Epidermal melanocyte (primary cell): ENCODE data around the gene SSH2.
"Not testable (repeated sequence)": the region's sequence is repeated elsewhere in the genome, so short reads cannot be mapped to it uniquely, and the experiment has no call there.

ENCODE experiments used
- DNase-seq: peaks from one replicate; pipeline ENCODE4 v3.0.0; 2011; ENCODE audit warnings: low spot score; ENCODE audit not compliant: insufficient read length

SSH2 gene

DNA sequence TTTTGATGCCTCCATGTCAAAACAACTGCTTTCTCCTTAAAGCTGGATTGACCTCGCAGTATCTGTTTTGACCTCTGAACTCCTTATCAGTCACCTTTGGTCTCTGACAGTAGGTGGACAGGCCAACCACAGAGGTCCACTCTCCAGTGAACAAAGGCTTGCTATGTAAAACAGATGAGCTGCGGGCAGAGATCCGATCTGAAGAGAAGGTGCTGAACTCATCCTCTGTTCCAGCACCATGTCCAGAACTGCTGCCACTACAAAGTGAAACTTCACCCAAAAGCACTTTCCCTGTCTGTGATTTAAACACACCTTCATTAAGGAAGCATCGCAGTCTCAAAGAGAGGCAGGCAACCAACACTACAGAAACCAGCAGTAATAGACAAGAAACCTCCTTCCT is 190.0 kb downstream of the SSH2 start:
- DNase-seq, result no peak

- no peak for DNase-seq
Observed at GRCh38 chr17:29734640-29735039, 195.4 kb downstream of the SSH2 start.

- DNase-seq, result no peak
Observed at GRCh38 chr17:29733166-29733565, 196.9 kb downstream of the SSH2 start.

- DNase-seq, result no peak
Observed at GRCh38 chr17:29732613-29733012, 197.4 kb downstream of the SSH2 start.

GRCh38 chr17:29732209-29732608 is 197.8 kb downstream of the SSH2 start:
- DNase-seq, result no peak

DNA sequence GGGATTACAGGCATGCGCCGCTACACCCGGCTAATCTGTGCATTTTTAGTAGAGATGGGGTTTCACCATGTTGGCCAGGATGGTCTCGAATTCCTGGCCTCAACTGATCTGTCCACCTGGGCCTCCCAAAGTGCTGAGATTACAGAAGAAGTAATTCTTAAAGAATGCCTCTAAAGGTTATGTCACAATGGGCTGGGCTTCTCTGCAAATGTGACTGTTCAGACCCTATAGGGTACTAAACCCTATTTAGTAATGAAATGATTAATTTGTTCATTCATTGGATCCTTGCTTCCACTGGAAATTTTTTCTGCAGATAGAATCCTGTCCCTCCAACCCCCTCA is 198.5 kb downstream of the SSH2 start:
- no peak for DNase-seq

GRCh38 chr17:29728490-29728889 is 201.5 kb downstream of the SSH2 start:
- no peak for DNase-seq

DNA sequence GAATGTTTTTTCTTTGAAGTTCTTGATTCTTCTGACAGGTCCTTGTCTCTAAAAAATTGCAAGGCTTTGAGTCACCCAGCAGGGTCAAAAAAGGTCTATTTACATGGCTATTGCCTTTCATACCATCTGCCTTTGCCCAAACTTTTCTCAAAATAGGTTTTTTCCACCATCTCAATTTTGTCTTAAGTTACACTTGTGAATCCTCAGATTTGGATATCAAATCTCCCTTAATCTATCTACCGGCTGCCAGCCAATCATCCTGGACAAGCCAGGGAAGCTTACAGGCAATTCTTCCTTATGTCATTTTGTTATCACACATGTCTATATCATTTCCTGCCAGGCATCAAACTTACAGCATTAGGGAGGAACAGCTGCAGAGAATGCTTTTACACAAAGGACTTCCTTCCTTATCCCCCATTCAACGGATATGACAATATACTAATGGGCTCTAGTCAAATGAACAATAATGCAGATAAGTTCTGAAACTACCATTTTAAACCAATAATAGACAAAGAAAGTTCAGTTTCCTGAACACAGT is 203.2 kb downstream of the SSH2 start:
- DNase-seq, result no peak

DNA sequence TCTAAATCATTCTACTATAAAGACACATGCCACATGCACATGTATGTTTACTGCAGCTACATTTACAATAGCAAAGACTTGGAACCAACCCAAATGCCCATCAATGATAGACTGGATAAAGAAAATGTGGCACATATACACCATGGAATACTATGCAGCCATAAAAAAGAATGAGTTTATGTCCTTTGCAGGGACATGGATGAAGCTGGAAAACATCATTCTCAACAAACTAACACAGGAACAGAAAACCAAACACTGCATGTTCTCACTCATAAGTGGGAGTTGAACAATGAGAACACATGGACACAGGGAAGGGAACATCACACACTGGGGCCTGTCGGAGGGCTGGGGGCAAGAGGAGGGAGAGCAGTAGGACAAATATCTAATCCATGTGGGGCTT is 204.6 kb downstream of the SSH2 start:
- not testable (repeated sequence) for DNase-seq

DNA sequence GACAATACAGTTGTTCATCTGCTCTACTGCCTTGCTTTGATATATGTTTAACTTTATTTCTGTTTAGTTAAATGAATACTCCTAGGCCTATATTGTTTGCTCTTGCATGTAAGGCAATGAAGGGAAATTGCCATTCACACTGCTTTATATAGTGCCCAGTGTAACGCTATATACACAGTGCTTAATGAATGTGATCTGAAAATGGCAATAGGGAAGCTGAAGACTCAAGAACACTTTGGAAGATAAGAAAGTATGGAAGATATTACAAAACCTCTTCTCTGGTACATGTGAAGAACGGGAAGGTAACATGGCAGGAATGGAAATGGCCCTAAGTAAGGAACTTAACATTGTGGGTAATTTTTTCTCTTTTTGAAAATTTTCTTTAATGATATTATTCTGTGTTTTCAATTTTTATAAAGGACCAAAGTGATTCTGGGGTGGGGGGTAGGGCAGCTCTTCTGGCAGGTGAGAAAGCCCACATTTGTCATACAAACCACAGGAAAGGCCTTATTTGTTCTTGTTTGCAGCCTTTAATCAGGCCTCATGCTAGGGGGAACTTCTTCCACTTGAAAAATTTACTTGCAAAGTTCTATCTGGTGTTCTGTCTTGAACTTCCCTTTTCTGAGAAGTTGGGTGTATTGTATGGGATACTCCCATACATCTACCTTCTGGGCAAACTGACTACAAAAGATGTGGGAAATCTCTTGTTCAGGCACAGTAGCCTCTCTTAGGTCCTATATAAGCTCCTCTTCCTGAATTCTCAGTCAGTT is 206.6 kb downstream of the SSH2 start:
- no peak for DNase-seq

- peak; percentile 51 for DNase-seq
Observed at GRCh38 chr17:29722411-29723198, 207.4 kb downstream of the SSH2 start.

- DNase-seq, result no peak
Observed at GRCh38 chr17:29720551-29720950, 209.5 kb downstream of the SSH2 start.

DNA sequence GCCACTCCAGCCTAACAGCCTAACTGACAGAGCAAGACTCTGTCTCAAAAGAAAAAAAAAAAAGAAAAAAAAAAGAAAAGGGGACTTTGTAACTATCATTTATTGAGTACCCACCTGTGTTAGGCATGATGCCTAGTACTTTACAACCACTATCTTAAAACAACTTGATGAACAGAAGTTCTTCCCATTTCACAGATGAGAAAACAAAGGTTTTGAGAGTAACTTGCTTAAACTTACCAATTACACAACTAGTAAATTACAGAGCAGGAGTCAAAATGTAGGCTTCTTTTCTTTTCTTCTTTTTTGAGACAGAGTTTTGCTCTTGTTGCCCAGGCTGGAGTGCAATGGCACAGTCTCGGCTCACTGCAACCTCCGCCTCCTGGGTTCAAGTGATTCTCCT is 210.6 kb downstream of the SSH2 start:
- DNase-seq, result no peak

DNA sequence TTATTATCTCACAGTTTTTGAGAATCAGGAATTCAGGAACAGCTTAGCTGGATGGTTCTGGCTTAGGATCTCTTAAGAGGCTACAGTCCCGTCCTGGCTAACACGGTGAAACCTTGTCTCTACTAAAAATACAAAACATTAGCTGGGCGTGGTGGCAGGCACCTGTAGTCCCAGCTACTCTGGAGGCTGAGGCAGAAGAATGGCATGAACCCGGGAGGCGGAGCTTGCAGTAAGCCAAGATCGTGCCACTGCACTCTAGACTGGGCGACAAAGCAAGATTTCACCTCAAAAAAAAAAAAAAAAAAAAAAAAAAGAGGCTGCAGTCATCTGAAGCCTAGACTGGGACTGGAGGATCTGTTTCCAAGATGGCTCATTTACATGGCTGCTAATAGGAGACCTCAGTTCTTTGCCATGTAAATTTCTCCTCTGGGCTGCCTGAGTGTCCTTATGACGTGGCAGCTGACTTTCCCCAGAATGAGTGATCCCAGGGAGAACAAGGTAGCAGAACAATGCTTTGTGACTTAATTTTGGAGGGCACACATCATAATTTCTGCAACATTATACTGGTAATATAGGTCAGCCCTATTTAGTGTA is 211.5 kb downstream of the SSH2 start:
- no peak for DNase-seq

DNA sequence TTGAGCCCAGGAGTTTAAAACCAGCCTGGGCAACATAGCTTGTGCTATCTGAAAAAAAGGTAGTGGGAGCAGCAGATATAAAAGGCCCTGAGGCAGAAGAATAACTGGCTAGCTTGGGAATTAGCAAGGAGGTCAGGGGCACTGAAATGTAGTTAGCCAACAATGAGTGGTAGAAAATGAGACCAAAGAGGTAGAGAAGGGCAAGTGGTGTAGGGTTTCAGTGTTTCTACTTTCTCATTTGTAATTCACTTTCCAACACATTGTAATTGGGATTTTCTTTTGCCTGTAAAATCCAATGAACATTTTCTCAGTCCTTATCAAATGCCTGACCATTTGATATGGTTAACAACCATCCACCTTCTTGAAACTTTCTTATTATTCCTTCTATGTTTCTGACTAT is 212.2 kb downstream of the SSH2 start:
- no peak for DNase-seq

DNA sequence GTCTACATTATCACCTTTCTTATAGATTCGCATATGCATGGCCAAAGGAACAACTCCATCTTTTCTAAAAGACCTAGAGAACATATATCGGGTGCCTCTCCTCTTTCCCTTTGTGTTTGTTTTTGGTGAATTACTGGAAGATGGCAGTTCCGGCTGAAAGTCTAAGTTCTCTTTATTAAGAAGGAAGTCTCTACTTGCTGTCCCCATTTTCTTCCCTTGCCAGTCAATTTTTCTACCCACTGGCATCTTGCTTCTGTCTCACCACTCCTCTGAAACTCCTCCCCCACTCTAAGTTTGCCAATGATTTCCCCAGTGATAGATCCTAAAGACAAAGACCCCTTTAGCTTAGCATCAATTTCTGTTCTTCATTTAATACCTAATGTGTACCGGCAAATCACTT is 213.5 kb downstream of the SSH2 start:
- DNase-seq, result no peak

GRCh38 chr17:29715680-29716079 is 214.3 kb downstream of the SSH2 start:
- no peak for DNase-seq

- DNase-seq, result no peak
Observed at GRCh38 chr17:29714146-29714545, 215.9 kb downstream of the SSH2 start.

GRCh38 chr17:29713626-29714025 is 216.4 kb downstream of the SSH2 start:
- DNase-seq, result no peak

DNA sequence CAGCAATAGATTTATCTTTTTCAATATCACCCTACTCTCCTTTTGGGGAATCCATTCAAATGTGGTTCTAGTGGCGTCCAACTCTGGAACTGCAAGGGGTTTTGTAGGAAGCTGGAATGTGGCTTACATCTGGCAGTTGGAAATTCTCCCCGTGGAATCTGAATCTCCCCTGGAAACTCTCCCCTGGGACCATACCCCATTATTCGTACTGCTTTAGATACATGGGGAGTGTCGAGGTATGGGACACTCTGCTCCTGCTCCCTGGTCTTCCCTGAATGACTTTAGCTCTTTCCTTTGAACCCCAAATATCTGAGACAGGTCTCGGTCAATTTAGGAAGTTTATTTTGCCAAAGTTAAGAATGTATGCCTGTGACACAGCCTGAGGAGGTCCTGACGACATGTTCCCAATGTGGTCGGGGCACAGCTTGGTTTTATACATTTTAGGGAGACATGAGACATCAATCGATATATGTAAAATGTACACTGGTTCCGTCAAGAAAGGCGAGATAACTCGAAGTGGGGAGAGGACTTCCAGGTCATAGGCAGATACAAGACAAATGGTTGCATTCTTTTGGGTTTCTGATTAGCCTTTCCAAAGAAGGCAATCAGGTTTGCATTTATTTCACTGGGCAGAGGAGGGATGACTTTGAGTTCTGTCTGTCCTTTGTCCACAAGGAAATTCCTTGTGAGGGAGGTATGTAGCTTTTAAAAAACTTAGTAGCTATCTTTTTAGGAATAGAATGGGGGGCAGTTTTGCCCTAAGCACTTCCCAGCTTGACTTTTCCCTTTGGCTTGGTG is 218.2 kb downstream of the SSH2 start:
- DNase-seq, result no peak

GRCh38 chr17:29710891-29711418 is 219.1 kb downstream of the SSH2 start:
- DNase-seq, result no peak
